Peyer's patch (tissue), 4 donors: Measurements from ENCODE around the gene CASZ1.

Experiments
- POLR2A ChIP-seq, 2 donors: fragments of 450-650 bp; IDR thresholded peaks; one replicate each; pipeline ENCODE4 v1.5.1; 2017; ENCODE audit warnings: antibody characterized with exemption in 2 of 2, mild to moderate bottlenecking in 2 of 2, moderate library complexity in 2 of 2
- TF ChIP-seq, protein P1 (sequence below), 6 experiments: fragments of 450-650 bp in 4 of 6; fragments of 200-600 bp in 2 of 6; sonication (generic) in 1 of 6; IDR thresholded peaks; one replicate each; pipeline ENCODE4 v1.5.1; 2017 to 2019; ENCODE audit warnings: antibody characterized with exemption in 6 of 6, mild to moderate bottlenecking in 3 of 6, moderate library complexity in 1 of 6

DNA sequence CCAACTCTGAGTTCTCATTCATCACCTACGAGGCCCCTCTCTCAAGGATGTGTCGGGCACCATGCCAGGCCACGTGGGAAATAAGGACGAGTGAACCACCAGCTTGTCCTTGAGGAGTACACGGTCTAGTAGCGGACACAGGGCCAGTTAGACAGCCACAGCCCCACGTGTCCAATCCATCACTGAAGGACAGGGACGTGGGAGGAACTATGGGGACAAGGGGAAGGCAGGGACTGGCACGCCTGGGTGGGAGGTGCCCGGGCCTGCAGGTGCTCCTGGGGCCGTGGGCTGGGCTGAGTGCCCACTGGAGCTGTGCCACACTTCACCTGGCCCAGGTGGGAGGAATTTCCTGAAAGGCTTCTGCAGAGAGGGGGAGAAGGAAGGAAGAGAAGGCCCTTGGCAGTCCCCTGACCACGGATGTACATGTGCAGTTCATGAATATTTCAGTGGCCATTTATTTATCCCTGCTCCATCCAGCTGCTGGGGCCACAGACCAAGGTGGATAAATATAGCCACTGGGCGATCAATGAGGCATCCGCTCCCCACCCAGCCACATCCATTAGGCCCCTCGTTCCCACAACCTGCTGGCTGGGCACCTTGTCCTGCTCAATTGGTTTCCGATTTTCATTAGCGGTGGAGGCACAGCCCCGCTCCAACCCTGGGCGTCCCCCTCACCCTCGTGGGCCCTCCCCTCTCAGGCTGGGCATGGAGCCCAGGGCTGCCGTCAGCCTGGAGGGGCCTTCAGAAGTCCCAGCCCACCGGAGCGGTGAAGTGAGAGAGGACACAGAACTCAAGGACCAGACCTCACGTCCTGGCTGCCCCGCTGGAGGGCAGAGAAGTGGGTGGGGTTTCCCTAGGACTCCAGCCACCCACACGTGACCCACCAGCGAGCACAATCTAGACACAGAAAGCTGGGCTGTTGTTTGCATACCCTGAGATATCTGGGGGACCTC lies 59.5 kb downstream of the CASZ1 start:
- TF ChIP-seq, protein P1, sequence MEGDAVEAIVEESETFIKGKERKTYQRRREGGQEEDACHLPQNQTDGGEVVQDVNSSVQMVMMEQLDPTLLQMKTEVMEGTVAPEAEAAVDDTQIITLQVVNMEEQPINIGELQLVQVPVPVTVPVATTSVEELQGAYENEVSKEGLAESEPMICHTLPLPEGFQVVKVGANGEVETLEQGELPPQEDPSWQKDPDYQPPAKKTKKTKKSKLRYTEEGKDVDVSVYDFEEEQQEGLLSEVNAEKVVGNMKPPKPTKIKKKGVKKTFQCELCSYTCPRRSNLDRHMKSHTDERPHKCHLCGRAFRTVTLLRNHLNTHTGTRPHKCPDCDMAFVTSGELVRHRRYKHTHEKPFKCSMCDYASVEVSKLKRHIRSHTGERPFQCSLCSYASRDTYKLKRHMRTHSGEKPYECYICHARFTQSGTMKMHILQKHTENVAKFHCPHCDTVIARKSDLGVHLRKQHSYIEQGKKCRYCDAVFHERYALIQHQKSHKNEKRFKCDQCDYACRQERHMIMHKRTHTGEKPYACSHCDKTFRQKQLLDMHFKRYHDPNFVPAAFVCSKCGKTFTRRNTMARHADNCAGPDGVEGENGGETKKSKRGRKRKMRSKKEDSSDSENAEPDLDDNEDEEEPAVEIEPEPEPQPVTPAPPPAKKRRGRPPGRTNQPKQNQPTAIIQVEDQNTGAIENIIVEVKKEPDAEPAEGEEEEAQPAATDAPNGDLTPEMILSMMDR (IDR thresholded peaks at IDR 0.05): no peak
- no peak for TF ChIP-seq POLR2A (IDR thresholded peaks at IDR 0.05)
